NCI-H128 (cell line): ENCODE data around the gene SLC24A4.

Experiments used
- DNase-seq: peaks from one replicate; lab custom pipeline; 2025; ENCODE audit not compliant: unreplicated experiment; lab: John Stamatoyannopoulos, UW

SLC24A4 gene, protein sequence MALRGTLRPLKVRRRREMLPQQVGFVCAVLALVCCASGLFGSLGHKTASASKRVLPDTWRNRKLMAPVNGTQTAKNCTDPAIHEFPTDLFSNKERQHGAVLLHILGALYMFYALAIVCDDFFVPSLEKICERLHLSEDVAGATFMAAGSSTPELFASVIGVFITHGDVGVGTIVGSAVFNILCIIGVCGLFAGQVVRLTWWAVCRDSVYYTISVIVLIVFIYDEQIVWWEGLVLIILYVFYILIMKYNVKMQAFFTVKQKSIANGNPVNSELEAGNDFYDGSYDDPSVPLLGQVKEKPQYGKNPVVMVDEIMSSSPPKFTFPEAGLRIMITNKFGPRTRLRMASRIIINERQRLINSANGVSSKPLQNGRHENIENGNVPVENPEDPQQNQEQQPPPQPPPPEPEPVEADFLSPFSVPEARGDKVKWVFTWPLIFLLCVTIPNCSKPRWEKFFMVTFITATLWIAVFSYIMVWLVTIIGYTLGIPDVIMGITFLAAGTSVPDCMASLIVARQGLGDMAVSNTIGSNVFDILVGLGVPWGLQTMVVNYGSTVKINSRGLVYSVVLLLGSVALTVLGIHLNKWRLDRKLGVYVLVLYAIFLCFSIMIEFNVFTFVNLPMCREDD

DNA sequence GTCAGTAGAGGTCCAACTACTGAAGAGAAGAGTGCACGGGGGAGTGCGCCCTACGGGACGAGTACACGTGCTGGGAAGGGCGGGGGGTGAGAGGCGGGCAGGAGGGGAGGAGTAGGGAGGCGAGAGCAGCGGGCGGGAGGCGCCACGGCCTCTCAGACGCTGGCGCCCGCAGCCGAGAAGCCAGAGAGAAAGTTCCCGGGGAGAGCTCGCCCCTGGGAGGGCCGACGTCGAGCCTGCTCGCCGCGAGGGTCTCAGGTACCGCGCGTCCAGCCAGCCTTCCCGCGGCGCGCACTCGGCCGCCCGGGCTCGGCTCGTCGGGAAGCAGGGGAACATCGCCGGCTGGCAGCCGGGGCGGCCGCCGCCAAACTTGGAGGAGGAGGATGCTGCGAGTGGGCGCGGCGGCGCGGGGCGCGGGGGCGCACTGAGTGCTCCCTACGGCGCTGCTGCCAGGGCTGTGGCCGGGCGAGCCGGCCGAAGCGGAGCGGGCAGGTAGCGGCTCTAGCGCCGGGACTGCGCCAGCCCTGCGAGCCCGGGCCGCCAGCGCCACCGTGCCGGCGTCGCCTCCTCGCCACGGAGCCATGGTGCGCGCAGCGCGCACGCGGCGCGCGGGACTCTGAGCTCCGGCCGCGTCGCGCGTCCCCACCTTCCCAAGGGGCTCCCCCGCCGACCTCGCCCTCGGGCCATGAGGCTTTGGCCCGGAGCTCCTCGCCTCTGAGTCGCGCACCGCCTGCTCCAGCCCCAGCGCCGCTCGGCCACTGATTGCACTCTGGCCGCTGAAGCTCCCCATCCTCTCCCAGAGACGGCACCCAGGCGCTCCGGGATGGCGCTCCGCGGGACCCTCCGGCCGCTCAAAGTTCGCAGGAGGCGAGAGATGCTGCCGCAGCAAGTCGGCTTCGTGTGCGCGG is at the start of gene SLC24A4:
Gene SLC24A4, plus strand, starts transcription at position 155 of the 905 bp plus-strand sequence. Its CDS starts 666 bp downstream, at position 821.
- no peak for DNase-seq

DNA sequence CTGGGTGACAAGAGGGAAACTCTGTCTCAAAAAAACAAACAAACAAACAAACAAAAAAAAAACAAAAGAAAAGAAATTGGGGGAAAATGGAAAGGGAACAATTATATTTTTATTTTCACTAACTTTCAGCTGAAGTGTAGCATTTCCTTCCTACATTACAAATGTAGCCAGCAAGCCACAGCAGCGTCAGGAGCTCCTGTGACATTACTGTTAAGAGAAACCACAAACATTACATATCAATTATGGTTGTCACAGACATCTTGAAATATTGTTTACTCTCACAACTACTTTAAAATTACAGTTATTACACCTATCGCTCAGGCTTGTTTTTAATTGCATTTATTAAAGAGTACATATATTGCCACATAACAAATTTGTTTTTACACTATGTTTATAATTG is 49.8 kb upstream of the SLC24A4 start:
- no peak for DNase-seq

DNA sequence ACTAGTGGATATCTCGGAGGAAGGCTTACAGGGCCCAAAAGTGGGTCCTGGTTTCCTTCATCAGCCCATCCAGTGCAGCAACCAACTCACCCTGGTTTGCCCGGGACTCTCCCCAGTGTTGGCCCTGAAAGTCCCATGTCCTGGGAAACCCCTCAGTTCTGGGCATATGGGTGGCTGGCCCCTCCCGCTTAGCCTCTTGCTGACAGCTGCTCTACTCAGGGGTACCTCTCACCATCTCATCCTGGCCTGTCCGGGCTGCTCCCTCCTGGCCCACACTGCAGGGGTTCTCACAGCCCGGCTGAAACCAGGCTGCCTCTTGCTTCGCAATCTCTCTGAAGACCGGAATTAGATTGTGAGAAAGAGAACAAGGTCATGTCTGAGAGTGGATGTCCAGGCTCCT is 48.9 kb upstream of the SLC24A4 start:
- no peak for DNase-seq

DNA sequence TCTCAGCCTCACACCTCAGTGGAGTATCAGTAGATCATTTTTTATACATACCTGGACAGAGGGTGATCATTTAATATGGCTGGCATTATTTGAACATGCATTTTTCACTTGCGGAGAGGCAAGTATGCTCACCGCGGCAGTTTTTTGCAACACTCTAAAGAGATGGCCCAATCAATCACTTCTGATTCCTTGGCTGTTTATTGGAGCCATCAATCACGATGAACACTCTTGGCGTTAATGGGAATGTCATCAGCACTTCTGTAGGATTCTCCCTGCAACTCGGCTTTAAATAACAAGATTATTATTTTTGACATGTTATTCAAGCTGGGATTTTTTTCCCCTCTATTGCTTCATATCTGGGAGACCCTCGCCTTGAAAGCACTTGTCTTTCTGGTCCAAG is 46.9 kb upstream of the SLC24A4 start:
- DNase-seq = no peak

DNA sequence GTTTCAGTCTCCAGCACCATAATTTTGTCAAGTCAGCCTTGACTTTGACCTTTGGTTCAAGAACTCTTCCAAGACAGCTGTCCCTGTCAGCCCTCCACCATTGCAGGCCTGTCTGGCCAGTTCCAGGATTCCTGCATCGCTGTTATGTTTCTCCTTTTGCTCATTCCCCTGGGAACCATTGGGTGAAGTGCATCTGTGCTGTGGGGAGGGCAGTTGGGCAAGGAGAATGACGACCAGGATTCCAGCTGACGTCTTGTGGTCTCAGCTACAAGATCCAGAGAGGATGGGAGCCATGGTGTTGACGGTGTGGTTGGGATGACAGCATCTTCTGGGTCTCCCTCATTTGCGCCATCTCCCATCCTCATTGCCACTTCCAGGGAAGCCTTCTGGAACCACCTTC is 45.9 kb upstream of the SLC24A4 start:
- no peak for DNase-seq

DNA sequence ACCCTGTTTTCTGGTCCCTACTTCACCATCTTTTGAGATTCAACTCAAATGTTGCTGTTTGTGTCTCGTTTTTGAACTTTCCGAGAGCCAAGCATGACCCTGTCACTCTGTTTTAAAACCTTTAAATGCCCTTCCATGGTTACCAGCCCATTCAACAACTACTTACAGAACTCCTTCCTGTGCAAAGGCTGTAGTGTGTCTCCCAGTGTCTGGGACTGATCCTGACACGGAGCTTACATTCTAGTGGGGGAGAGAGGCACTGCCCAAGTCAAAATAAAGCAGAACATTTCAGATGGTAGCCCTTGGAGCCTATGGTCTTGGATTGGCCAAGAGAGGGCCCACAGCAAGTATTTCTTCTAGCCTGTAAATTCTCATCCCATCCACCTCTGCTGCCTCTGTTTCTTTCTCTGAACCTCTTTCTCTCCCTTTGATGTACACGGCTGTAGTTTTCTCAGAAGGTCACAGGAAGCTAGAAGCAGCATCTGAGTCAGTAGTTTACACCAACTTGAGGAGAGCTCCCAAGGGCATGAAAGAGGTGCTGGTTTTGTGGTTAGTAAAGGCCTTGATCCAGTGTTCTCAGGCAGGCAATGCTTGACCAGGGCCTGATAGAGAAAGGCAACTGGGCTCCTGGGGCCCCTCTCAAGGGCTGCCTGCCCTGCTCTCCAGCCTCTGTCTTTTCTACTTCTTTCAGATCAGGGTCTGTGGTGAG is 42.3 kb upstream of the SLC24A4 start:
- no peak for DNase-seq

DNA sequence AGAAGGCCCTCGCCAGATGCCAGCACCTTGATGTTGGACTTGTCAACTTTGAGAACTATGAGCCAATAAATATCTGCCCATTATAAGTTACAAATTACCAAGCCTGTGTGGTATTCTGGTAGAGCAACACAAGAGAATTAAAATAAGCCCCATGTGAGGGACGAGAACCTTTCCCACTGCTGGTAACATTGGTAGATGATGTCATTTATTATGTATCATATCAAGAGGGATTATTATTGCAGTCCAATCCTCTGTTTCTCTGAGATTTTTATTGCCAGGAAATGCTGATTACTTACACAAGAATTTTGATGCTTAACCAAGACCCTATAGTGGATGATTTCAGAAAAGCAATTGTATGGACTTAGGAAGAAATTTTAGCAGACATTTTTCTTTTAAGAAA is 40.3 kb upstream of the SLC24A4 start:
- no peak for DNase-seq

GRCh38 chr14:92285311-92285710 is 37.7 kb upstream of the SLC24A4 start:
- DNase-seq = no peak

- no peak for DNase-seq
Measured at GRCh38 chr14:92287987-92288386, 35.0 kb upstream of the SLC24A4 start.

DNA sequence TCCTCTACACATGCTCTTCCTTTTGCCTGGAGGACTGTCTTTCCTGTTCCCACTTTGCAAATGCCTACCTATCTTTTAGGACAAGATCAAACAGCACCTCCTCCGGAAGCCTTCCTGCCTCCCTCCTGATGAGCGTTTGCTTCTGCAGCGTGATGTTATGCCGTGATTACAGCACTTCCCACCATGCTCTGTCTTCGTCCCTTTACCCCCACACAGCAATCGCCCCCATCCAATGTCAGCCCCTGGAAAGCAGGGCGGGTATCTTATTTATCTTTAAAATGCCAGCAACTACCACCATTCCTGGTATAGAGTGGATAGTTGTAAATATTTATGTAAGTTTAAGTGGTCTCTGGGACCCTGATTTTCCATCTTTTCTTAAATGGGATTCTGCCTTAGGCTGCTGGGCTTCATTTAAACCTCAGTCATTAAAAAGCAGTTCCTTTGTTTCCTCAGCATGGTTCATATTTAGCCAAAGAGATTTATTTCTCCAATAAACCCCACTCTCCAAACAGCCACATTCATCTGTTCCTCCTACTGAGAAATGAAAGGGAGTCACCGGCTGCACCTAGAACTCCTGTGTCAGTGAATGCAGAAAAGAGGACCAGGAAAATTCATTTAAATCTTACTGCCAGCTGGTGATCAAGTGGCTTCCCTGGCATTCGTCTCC is 33.8 kb upstream of the SLC24A4 start:
- no peak for DNase-seq

DNA sequence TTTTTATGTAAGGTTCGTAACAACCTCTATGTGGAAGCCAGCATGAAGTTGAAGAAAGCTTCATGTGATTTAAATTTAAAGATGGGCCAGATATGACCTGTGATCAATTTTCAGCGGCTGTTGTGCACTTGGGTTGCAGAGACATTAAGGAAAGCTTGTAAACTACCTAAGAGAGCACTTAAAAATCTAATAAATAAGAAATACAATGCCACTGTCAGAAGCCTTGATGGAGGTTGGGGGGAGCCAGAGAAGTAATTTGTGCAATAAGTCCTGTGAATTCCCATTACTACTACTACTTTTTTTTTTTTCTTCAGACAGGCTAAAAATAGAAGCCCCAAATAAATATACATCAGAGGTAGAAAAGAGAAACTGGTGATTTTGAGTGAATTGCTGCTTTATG is 30.3 kb upstream of the SLC24A4 start:
- DNase-seq = no peak

GRCh38 chr14:92294506-92294905 is 28.5 kb upstream of the SLC24A4 start:
- no peak for DNase-seq

GRCh38 chr14:92297818-92298595 is 25.0 kb upstream of the SLC24A4 start:
- no peak for DNase-seq

GRCh38 chr14:92302481-92302880 is 20.5 kb upstream of the SLC24A4 start:
- DNase-seq = no peak

DNA sequence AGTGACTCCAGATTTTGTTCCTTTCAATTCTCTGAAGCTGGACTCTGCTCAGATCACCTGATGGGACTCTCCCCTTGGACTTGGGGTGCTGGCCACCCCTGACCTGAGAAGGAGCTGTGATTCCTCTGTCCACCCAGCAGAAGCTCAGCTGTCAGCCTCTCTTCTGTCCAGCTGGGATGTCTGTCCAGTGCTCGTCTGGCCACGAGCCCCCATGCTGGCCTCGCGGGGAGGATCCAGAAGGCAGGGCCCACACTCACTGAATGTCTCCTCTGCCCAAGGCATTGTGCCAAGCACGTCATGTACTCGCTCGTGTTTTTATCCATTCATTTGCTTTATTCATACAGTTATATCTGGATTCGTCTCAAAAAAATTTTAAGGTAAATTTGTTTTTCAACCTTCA is 14.2 kb upstream of the SLC24A4 start:
- no peak for DNase-seq

DNA sequence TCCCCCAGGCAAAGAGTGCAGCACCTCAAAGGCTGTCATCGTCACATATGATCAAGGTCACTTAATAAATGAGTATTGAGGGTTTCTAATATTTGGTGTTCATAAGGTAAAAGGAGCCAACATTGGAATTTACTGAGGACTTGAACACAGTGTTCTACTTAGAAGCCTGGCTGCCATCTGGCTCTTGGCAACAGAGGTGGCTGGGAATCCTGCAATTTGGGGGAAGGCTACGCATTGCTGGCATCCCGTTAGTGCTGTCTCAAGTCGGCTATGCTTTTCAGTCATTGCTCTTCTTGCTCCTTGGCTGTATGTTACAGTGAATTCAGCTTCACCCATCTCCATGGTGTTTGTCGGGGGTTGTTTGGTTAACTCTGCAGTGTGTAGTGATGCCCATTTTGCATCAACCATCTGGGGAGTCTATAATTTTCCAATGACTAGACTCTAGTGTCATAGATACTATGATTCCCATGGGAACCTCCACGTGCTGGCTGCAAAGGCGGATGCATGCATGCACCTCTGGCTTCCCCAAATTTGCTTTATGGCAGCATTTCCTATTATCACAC is 12.9 kb upstream of the SLC24A4 start:
- no peak for DNase-seq

DNA sequence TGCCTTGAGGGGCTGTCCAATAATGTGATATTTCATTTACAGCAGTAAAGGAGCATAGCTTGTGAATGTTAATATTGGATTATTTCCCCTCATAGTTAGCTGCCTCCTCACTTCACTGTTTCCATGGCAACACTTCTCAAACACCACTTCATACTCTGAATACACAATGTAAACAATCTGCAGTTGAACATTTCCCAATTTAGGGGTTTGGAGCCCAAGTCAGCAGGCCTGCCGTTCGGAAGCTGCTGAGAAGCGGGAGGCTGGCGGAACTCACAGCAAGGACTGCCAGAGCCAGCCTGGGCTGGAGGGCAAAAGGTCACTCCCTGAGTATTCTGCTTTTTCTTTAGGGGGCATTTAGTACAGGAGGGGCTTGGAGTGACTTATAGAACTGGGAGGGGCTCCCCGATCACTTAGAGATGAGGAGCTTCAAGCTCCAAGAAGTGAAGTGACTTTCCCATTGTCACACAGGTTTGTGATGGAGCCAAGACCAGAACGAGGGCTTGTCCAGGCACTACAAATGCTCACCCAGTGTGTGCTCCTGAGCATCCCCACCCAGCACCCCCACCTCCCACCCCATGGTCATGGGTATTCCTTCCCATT is 12.1 kb upstream of the SLC24A4 start:
- DNase-seq = no peak

DNA sequence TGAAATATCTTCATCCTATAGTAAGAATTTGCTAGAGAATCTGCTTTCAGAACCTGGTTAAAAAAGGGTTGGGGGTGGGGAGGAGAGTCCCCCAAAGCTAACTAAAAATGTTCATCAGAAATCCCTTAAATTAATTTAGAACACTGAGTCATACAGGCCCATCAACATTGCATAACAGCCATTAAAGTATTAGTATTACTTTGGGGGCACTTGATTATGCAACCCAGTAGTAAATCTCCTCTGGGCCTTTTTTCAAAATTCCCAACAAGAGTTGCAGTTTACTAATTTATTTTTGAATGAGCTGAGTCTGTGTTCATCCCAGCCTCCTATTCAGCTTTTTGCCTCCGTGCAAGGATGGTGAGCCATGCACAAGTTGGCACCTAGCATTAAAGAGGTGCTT is 8.8 kb upstream of the SLC24A4 start:
- DNase-seq = no peak
